Skeletal muscle tissue (tissue), 4 donors: ENCODE results near the gene TRIM29. TPM values are rescaled to one million over a fixed set of nuclear protein-coding genes. Genes with fewer than 3 reads are reported as not detected.

Experiments used
- H3K27ac ChIP-seq: one replicate; pipeline ENCODE4 v1.7.0; 2013; ENCODE audit warnings: mild to moderate bottlenecking, low read depth, low read length, inconsistent platforms
- H3K27me3 ChIP-seq, 3 donors: one replicate each; pipeline ENCODE4 v1.7.0; 2013; ENCODE audit warnings: low read length in 3 of 3; ENCODE audit not compliant: control insufficient read depth in 3 of 3, insufficient read depth in 3 of 3
- H3K36me3 ChIP-seq, 3 donors: one replicate each; pipeline ENCODE4 v1.7.0; 2013; ENCODE audit warnings: low read length in 3 of 3; ENCODE audit not compliant: control insufficient read depth in 3 of 3, insufficient read depth in 3 of 3
- H3K4me1 ChIP-seq, 3 donors: one replicate each; pipeline ENCODE4 v1.7.0; 2013; ENCODE audit warnings: low read length in 3 of 3, mild to moderate bottlenecking in 3 of 3; ENCODE audit not compliant: control insufficient read depth in 3 of 3, insufficient read depth in 3 of 3
- H3K4me3 ChIP-seq, 3 donors: one replicate each; pipeline ENCODE4 v1.7.0; 2013; ENCODE audit warnings: low read length in 3 of 3
- H3K9ac ChIP-seq, 3 donors: one replicate each; pipeline ENCODE4 v1.7.0; 2013; ENCODE audit warnings: low read length in 3 of 3, mild to moderate bottlenecking in 3 of 3, moderate library complexity in 2 of 3, low read depth in 1 of 3
- H3K9me3 ChIP-seq, 3 donors: one replicate each; pipeline ENCODE4 v1.7.0; 2013; ENCODE audit warnings: low read length in 3 of 3; ENCODE audit not compliant: control insufficient read depth in 3 of 3
- total RNA-seq: library from RNA; depleted of rRNA; stranded (reverse); fragments of >200 nt; gene quantifications from one replicate; pipeline ENCODE4 v1.2.3, GENCODE V29; 2014
- donor health status: Osteomylitis.

The TRIM29 gene
- total RNA-seq, 1 donor from 2014 or later, result 0.52 TPM

DNA sequence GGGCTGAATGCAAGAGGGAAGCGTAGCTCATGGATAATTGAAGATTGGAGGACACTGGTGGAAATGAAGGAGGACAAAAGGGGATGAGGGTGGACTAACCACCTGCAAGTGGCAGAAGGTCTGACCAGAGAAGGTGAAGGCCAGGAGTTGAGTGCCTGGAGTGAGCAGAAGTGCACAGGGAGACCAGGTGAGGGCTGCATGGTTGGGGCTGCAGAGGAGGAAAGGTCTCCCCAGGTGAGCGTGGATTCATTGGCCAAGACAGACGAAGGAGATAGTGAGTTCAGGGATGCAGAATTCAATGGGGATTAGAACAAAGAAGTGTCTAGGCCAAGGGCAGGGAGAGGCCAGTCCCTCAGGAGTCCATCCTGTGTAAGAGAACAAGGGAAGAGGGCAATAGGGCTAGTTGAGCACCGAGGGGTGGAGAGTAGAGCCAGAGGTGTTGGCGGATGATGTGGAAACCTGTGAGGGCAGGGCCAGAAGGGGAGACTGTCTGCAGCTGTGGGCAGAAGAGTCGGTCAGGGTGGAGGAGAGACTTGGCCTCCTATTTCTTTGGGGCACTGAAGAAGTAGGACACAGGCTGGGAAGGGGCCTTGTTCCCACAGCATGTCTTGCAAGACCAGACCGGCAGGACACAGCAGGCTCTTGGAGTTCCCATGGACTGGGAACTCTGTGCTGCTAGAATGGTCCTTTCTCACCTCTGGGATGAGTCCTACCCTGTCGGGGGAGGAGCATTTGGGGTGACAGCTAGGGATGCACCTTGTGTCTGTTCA is 6.7 kb downstream of the TRIM29 start:
- no peaks in the 10 kb centered on the region for H3K36me3 ChIP-seq
- H3K27ac ChIP-seq, result no peak overlapping the region
- H3K4me1 ChIP-seq, result peaks cover 0 to 4% (median 2%) of the 10 kb centered on the region in 3 donors
- H3K9ac ChIP-seq, result no peak overlapping the region
- peaks cover 0 to 5% (median 0%) of the 10 kb centered on the region in 3 donors for H3K27me3 ChIP-seq
- H3K4me3 ChIP-seq, result no peak overlapping the region
- no peaks in the 10 kb centered on the region for H3K9me3 ChIP-seq

DNA sequence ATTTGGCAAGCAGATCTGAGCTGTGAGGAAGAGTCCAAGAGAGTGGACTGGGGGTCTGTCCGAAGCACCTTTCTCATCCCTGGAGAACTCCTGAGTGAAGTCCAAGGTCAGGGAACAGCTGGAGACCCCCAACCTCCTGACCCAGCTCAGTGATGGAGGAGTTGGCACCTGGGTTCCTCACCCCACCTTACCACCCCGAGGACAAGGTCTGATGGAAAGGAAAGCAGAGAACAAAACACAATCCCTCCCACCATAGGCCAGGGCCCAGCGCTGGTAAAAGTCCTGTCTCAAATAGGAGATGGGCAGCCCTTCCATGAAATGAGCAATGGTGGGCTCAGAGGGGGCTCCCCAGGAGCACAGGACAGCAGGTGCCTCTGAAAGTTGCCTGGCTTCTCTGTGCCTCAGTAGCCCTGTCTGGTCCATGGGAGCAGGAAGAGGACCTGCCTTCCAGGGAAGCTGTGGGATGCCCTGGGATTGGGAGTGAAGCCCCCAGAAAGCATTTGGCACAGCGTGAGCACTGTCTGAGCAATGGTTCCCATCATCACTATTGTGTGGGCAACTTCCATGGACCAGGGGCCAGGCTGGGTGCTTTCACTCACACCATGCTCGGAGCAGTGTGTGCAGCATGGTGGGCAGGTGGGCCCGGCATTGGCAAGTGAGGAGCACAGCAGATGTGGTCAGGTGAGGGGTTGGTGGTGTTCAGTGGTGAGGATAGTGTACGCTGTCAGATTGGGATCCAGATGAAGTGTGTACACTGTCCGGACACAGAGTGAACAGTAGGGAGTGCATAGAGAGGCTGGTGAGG is 7.5 kb downstream of the TRIM29 start:
- H3K36me3 ChIP-seq, result no peaks in the 10 kb centered on the region
- H3K9ac ChIP-seq, result no peak overlapping the region
- H3K9me3 ChIP-seq, result no peaks in the 10 kb centered on the region
- H3K4me3 ChIP-seq, result no peak overlapping the region
- peaks cover 0 to 4% (median 2%) of the 10 kb centered on the region in 3 donors for H3K4me1 ChIP-seq
- H3K27ac ChIP-seq, result no peak overlapping the region
- peaks cover 0 to 5% (median 0%) of the 10 kb centered on the region in 3 donors for H3K27me3 ChIP-seq

DNA sequence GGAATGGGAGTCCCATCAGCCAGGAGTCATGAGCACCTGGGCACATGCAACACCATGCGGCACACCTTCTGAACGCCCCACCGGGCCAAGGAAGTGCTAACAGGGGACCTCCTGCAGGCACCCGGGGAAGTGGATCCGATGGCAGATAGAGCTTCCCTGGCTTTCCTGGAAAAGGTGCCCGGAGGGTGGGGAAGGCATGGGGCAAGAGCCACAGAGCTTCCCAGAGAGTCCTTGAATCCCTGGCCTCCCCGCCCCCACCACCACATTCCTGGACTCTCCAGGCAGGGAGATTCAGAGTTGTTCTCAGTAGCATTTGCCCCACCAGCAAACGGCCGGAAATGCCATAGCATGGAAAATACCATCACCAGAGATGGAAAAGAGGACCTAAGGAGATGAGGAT is 8.3 kb downstream of the TRIM29 start:
- Histone ChIP-seq H3K36me3 (no peaks in the 10 kb centered on the region), H3K4me1 (peaks cover 0 to 4% (median 2%) of the 10 kb centered on the region in 3 donors), H3K27ac (no peak overlapping the region), H3K4me3 (no peak overlapping the region), H3K27me3 (peaks cover 0 to 5% (median 3%) of the 10 kb centered on the region in 3 donors), H3K9me3 (no peaks in the 10 kb centered on the region), H3K9ac (no peak overlapping the region)

DNA sequence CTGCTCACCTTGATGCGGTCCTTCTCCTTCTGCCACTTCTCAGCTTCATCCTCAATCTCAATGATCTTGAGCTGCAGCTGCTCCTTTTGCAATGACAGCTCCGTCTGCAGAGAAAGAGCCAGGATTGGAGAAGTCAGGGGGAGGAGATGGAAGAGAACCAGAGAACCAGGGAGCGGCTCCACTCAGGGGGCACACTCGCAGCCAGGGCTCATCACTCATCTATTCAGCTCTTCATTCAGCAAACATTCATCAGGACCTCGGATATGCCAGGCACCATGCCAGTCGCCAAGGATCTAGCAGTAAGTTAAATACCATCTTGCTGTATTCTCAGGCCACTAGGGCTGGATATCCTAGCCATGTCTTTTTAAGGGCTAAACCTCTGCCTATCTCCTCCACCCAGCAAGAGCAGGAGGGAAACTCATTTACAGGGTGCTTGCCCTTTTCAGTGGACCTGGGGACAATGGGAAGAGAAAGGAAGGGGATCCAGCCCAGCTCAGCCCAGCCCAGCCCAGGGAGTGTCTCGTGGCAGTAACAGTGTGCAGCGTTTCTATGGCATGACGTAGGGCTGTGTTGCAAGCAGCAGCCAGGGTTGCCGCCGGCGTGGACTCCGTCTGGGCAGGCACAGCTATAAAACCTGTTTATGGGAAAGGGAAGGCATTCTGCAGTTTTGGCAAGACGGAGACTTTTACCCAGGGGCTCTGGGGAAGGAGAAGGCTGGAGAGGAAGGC is 9.4 kb downstream of the TRIM29 start:
- no peaks in the 10 kb centered on the region for H3K9me3 ChIP-seq
- H3K27ac ChIP-seq, result no peak overlapping the region
- H3K4me3 ChIP-seq, result no peak overlapping the region
- peak overlapping the region in 1 of 3 donors; percentile 16 for H3K9ac ChIP-seq
- peaks cover 0 to 4% (median 2%) of the 10 kb centered on the region in 3 donors for H3K4me1 ChIP-seq
- H3K36me3 ChIP-seq, result no peaks in the 10 kb centered on the region
- H3K27me3 ChIP-seq, result peaks cover 0 to 5% (median 3%) of the 10 kb centered on the region in 3 donors

DNA sequence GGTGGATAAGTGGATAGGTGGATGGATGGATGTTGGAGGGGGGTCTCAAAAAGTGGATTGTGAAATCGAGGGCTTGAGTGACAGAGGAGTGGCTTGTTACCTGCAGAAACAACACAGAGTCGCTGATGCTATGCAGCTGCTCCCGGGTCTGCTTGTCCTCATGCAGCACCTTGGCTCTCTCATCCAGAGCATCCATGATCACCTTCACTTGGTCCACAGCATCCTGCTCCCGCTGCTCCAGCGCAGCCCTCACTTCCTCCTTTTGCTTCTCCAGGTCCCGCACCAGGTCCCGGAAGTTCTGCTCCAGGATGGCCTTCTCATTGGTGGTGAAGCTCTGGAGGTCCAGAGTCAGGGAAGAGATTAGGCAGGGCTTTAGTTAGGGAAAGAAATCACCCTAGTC is 10.7 kb downstream of the TRIM29 start:
- H3K27me3 ChIP-seq, result peaks cover 0 to 5% (median 3%) of the 10 kb centered on the region in 3 donors
- no peaks in the 10 kb centered on the region for H3K36me3 ChIP-seq
- H3K4me1 ChIP-seq, result peaks cover 0 to 4% (median 2%) of the 10 kb centered on the region in 3 donors
- H3K27ac ChIP-seq, result no peak overlapping the region
- no peaks in the 10 kb centered on the region for H3K9me3 ChIP-seq
- no peak overlapping the region for H3K4me3 ChIP-seq
- H3K9ac ChIP-seq, result no peak overlapping the region

DNA sequence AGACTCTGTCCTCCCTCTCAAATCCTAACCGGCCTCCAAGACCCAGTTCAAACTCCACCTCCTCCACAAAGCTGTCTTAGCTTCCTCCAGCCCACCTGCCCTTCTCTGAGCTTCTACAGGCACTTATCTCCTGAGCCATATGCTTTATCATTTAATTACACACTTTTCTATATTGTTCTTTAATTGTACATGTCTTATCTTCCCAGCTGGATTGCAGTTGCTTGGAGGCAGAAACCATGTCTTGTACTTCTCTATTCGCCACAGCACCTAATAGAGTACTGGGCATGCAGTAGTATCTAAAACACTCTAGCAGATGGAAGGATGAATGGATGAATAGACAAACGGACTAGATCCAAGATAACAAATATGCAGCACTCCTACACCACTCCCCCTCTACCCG is 11.3 kb downstream of the TRIM29 start:
- Histone ChIP-seq H3K27ac (no peak overlapping the region), H3K4me3 (no peak overlapping the region), H3K9me3 (no peaks in the 10 kb centered on the region), H3K9ac (no peak overlapping the region), H3K36me3 (no peaks in the 10 kb centered on the region), H3K27me3 (peaks cover 0 to 5% (median 3%) of the 10 kb centered on the region in 3 donors), H3K4me1 (peaks cover 0 to 4% (median 2%) of the 10 kb centered on the region in 3 donors)

DNA sequence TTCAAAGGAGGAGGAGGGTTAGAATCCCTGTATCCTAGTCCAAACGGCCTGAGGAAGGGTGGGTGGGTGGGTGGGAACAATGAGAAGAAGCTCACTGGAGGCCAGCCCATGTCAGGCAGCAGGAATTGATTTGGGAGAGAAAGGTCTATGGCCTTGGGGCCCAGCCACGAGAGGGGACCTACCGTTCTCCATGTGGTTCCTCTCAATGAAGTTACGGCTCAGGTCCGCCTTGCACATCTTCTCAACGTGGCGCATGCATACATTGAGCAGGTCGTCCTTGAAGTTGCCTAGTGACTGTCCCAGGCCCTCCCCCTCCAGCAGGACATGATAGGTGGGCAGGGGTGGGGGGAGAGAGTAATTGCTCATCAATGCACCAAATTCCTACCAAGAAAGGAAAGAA is 12.4 kb downstream of the TRIM29 start:
- Histone ChIP-seq H3K9ac (no peak overlapping the region), H3K4me3 (no peak overlapping the region), H3K4me1 (peaks cover 0 to 4% (median 2%) of the 10 kb centered on the region in 3 donors), H3K27me3 (peaks cover 0 to 6% (median 5%) of the 10 kb centered on the region in 3 donors), H3K36me3 (no peaks in the 10 kb centered on the region), H3K9me3 (no peaks in the 10 kb centered on the region), H3K27ac (no peak overlapping the region)

DNA sequence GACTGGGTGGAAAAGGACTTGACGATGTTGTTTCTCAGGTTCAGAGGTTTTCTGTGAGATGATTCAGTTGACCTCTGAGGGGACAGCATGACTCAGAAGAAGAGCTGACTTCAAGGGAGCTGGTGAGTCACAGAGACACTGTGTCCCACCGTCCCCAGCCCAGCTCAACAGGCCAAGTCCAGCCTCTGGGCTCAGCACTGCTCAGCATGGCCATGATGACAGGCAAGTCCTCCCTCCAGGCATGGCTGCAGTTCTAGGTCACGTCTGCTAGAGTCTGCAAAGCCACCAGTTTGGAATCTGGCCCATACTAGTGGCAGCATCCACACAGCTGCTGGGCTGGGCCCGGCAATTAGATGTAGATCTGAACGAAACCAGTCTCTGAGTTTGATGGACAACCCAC is 12.9 kb downstream of the TRIM29 start:
- Histone ChIP-seq H3K9ac (no peak overlapping the region), H3K27me3 (peaks cover 0 to 6% (median 5%) of the 10 kb centered on the region in 3 donors), H3K27ac (no peak overlapping the region), H3K4me3 (no peak overlapping the region), H3K4me1 (peaks cover 0 to 4% (median 2%) of the 10 kb centered on the region in 3 donors), H3K9me3 (no peaks in the 10 kb centered on the region), H3K36me3 (no peaks in the 10 kb centered on the region)

DNA sequence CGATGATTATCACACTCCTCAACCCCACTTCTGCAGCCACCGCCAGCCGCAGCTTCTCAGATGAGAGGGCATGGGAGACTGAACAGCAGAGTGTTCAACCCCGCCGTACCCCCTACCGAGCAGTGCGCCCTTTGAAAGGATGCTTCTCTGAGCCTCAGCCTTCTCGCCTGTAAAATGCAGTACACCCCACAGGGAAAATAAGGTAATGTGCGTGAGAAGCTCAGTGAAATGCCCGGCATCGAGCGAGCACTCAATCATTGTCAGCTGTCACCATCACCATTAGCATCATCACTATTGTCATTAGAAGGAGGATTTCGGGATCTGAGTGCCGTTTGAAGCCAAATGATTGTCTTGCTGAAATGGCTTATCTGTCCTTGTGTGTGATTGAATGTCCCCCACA is 13.6 kb downstream of the TRIM29 start:
- no peak overlapping the region for H3K9ac ChIP-seq
- H3K9me3 ChIP-seq, result no peaks in the 10 kb centered on the region
- peaks cover 0 to 2% (median under 1%) of the 10 kb centered on the region in 3 donors for H3K4me1 ChIP-seq
- H3K4me3 ChIP-seq, result no peak overlapping the region
- H3K27ac ChIP-seq, result no peak overlapping the region
- peaks cover 0 to 7% (median 4%) of the 10 kb centered on the region in 3 donors for H3K27me3 ChIP-seq
- no peaks in the 10 kb centered on the region for H3K36me3 ChIP-seq
